ENCODE measurements around the gene RGS21.

RGS21 gene

GRCh38 chr1:192367436-192367835 lies 50.6 kb downstream of the RGS21 start:
- no peaks in the 10 kb centered on the region for H3F3A ChIP-seq (ENCODE audit: control insufficient read depth, insufficient read depth)
- no peaks in the 10 kb centered on the region for H3K9me2 ChIP-seq (replicated peaks; ENCODE audit: control insufficient read depth, low read length)
- no peaks in the 10 kb centered on the region for H4K20me1 ChIP-seq (ENCODE audit: control insufficient read depth, insufficient read depth, low read depth, low read length)
- no peak overlapping the region for H3K27ac ChIP-seq (ENCODE audit: low read depth, low read length)
- H3K27me3 ChIP-seq (ENCODE audit: control insufficient read depth, low read length), result no peaks in the 10 kb centered on the region
- no peaks in the 10 kb centered on the region for H3K4me1 ChIP-seq (ENCODE audit: control insufficient read depth, low read length)
- no peaks in the 10 kb centered on the region for H3K36me3 ChIP-seq (ENCODE audit: control insufficient read depth, low read length)
- no peaks in the 10 kb centered on the region for H3K9me3 ChIP-seq (ENCODE audit: control insufficient read depth, insufficient read depth, low read length)
- no peak overlapping the region for H3K4me2 ChIP-seq (ENCODE audit: low read length)
- H3K4me3 ChIP-seq (ENCODE audit: low read length), result no peak overlapping the region
- H3K79me2 ChIP-seq (ENCODE audit: control insufficient read depth, low read length), result no peaks in the 10 kb centered on the region
- no peak for TF ChIP-seq CTCF (IDR thresholded peaks at IDR 0.05; ENCODE audit: low read depth, low read length, poor library complexity, severe bottlenecking)
- no peak for TF ChIP-seq EZH2phosphoT487 (IDR thresholded peaks at IDR 0.05; ENCODE audit: borderline replicate concordance, low read length)

- H3K4me1 ChIP-seq (ENCODE audit: control insufficient read depth, low read length), result no peaks in the 10 kb centered on the region
- no peaks in the 10 kb centered on the region for H3F3A ChIP-seq (ENCODE audit: control insufficient read depth, insufficient read depth)
- no peaks in the 10 kb centered on the region for H3K27me3 ChIP-seq (ENCODE audit: control insufficient read depth, low read length)
- H3K4me3 ChIP-seq (ENCODE audit: low read length), result no peak overlapping the region
- no peak for TF ChIP-seq EZH2phosphoT487 (IDR thresholded peaks at IDR 0.05; ENCODE audit: borderline replicate concordance, low read length)
- no peak for TF ChIP-seq CTCF (IDR thresholded peaks at IDR 0.05; ENCODE audit: low read depth, low read length, poor library complexity, severe bottlenecking)
- no peaks in the 10 kb centered on the region for H3K36me3 ChIP-seq (ENCODE audit: control insufficient read depth, low read length)
- no peaks in the 10 kb centered on the region for H3K9me2 ChIP-seq (replicated peaks; ENCODE audit: control insufficient read depth, low read length)
- H3K9me3 ChIP-seq (ENCODE audit: control insufficient read depth, insufficient read depth, low read length), result no peaks in the 10 kb centered on the region
- no peak overlapping the region for H3K27ac ChIP-seq (ENCODE audit: low read depth, low read length)
- no peaks in the 10 kb centered on the region for H3K79me2 ChIP-seq (ENCODE audit: control insufficient read depth, low read length)
- H4K20me1 ChIP-seq (ENCODE audit: control insufficient read depth, insufficient read depth, low read depth, low read length), result no peaks in the 10 kb centered on the region
- no peak overlapping the region for H3K4me2 ChIP-seq (ENCODE audit: low read length)
These were observed 58.5 kb downstream of the RGS21 start for GRCh38 chr1:192375306-192375705.

GRCh38 chr1:192376374-192376773 lies 59.6 kb downstream of the RGS21 start:
- no peaks in the 10 kb centered on the region for H3K9me3 ChIP-seq (ENCODE audit: control insufficient read depth, insufficient read depth, low read length)
- no peaks in the 10 kb centered on the region for H3F3A ChIP-seq (ENCODE audit: control insufficient read depth, insufficient read depth)
- H3K36me3 ChIP-seq (ENCODE audit: control insufficient read depth, low read length), result no peaks in the 10 kb centered on the region
- no peak overlapping the region for H3K27ac ChIP-seq (ENCODE audit: low read depth, low read length)
- no peak for TF ChIP-seq EZH2phosphoT487 (IDR thresholded peaks at IDR 0.05; ENCODE audit: borderline replicate concordance, low read length)
- TF ChIP-seq CTCF (IDR thresholded peaks at IDR 0.05; ENCODE audit: low read depth, low read length, poor library complexity, severe bottlenecking), result no peak
- H3K27me3 ChIP-seq (ENCODE audit: control insufficient read depth, low read length), result no peaks in the 10 kb centered on the region
- H3K4me1 ChIP-seq (ENCODE audit: control insufficient read depth, low read length), result no peaks in the 10 kb centered on the region
- H4K20me1 ChIP-seq (ENCODE audit: control insufficient read depth, insufficient read depth, low read depth, low read length), result no peaks in the 10 kb centered on the region
- H3K79me2 ChIP-seq (ENCODE audit: control insufficient read depth, low read length), result no peaks in the 10 kb centered on the region
- no peak overlapping the region for H3K4me2 ChIP-seq (ENCODE audit: low read length)
- no peak overlapping the region for H3K4me3 ChIP-seq (ENCODE audit: low read length)
- no peaks in the 10 kb centered on the region for H3K9me2 ChIP-seq (replicated peaks; ENCODE audit: control insufficient read depth, low read length)

- Histone ChIP-seq H3K4me1 (ENCODE audit: control insufficient read depth, low read length) (no peaks in the 10 kb centered on the region), H3K9me3 (ENCODE audit: control insufficient read depth, insufficient read depth, low read length) (no peaks in the 10 kb centered on the region), H3K4me2 (ENCODE audit: low read length) (no peak overlapping the region), H3K27ac (ENCODE audit: low read depth, low read length) (no peak overlapping the region), H3K9me2 (replicated peaks; ENCODE audit: control insufficient read depth, low read length) (no peaks in the 10 kb centered on the region), H3K36me3 (ENCODE audit: control insufficient read depth, low read length) (no peaks in the 10 kb centered on the region), H3K4me3 (ENCODE audit: low read length) (no peak overlapping the region), H4K20me1 (ENCODE audit: control insufficient read depth, insufficient read depth, low read depth, low read length) (no peaks in the 10 kb centered on the region), H3K79me2 (ENCODE audit: control insufficient read depth, low read length) (no peaks in the 10 kb centered on the region), H3K27me3 (ENCODE audit: control insufficient read depth, low read length) (peaks cover 3% of the 10 kb centered on the region; the same call in 1 of the 2 replicates), H3F3A (ENCODE audit: control insufficient read depth, insufficient read depth) (no peaks in the 10 kb centered on the region)
- no peak for TF ChIP-seq EZH2phosphoT487 (IDR thresholded peaks at IDR 0.05; ENCODE audit: borderline replicate concordance, low read length)
- TF ChIP-seq CTCF (IDR thresholded peaks at IDR 0.05; ENCODE audit: low read depth, low read length, poor library complexity, severe bottlenecking), result no peak
These were observed 61.5 kb downstream of the RGS21 start for GRCh38 chr1:192378276-192378675.
